Sigmoid colon (tissue), 7 donors: Measurements from ENCODE around the gene ATP2B2. TPM values are rescaled to one million over a fixed set of nuclear protein-coding genes. Genes with fewer than 3 reads are reported as not detected.

Experiments used
- DNase-seq: peaks from one replicate; pipeline ENCODE4 v3.0.0-alpha.2; 2019
- H3K27ac ChIP-seq, 4 donors: fragments of 200-600 bp; sonication (generic); one replicate each; pipeline ENCODE4 v1.5.1; 2016 to 2019; ENCODE audit warnings: mild to moderate bottlenecking in 1 of 4
- H3K27me3 ChIP-seq, 3 donors: fragments of 200-600 bp; sonication (generic); one replicate each; pipeline ENCODE4 v1.5.1; 2019; ENCODE audit warnings: mild to moderate bottlenecking in 1 of 3
- H3K36me3 ChIP-seq, 4 donors: fragments of 200-600 bp; sonication (generic); one replicate each; pipeline ENCODE4 v1.5.1; 2016 to 2019
- H3K4me1 ChIP-seq, 4 donors: fragments of 200-600 bp; sonication (generic); one replicate each; pipeline ENCODE4 v1.5.1; 2017 to 2019
- H3K4me3 ChIP-seq, 4 donors: fragments of 200-600 bp; sonication (generic); one replicate each; pipeline ENCODE4 v1.5.1; 2017 to 2019; ENCODE audit warnings: mild to moderate bottlenecking in 2 of 4, moderate library complexity in 1 of 4
- H3K9me3 ChIP-seq, 4 donors: fragments of 200-600 bp in 3 of 4; sonication (generic) in 3 of 4; one replicate each; pipeline versions ENCODE4 v1.5.1 to v1.6.1; 2013 to 2019
- CTCF ChIP-seq, 4 experiments: fragments of 450-650 bp in 3 of 4; fragments of 200-600 bp in 1 of 4; IDR thresholded peaks; one replicate each; pipeline ENCODE4 v1.5.1; 2016 to 2019; ENCODE audit warnings: antibody characterized with exemption in 4 of 4, mild to moderate bottlenecking in 3 of 4, moderate library complexity in 2 of 4
- EP300 ChIP-seq, 4 donors: sonication (generic); formaldehyde crosslinking; IDR thresholded peaks; one replicate each; pipeline ENCODE4 v1.6.1; 2017; ENCODE audit warnings: antibody characterized with exemption in 4 of 4
- POLR2A ChIP-seq, 2 donors: fragments of 450-650 bp; IDR thresholded peaks; one replicate each; pipeline ENCODE4 v1.6.1; 2016; ENCODE audit warnings: antibody characterized with exemption in 2 of 2, mild to moderate bottlenecking in 2 of 2, moderate library complexity in 2 of 2
- POLR2AphosphoS5 ChIP-seq, 4 donors: sonication (generic); formaldehyde crosslinking; IDR thresholded peaks; one replicate each; pipeline ENCODE4 v1.6.1; 2017; ENCODE audit warnings: antibody characterized with exemption in 4 of 4
- WGBS, 2 donors: extraction: QIAGEN DNeasy Blood & Tissue Kit; methylation state at CpG; one replicate each; pipeline ENCODE4 v1.1.7; 2013; 5-methylcytosine and 5-hydroxymethylcytosine counted together
- intact Hi-C: fragments of 100-400 bp; cut with DNase I; formaldehyde crosslinking; loops from one replicate; pipeline ENCODE4 v1.15.1; 2023
- polyA plus RNA-seq, 3 donors: library from polyadenylated mRNA; stranded (reverse); fragments of 200-250 nt; gene quantifications; one replicate each; pipeline ENCODE4 v1.2.3, GENCODE V29; 2013
- total RNA-seq, 4 donors: library from RNA; depleted of rRNA; stranded (reverse); fragments of >200 nt; gene quantifications; one replicate each; pipeline ENCODE4 v1.1.0, GENCODE V29; 2016
- donor health status: healthy with polysubstance abuse.
- donor health status: Bipolar disorder and iron deficiency.
- donor health status: healthy.

Gene ATP2B2
- total and polyA plus RNA-seq, 7 donors: under 0.01 to 0.83 (median 0.23) TPM; not detected in 3

- TF ChIP-seq POLR2A (IDR thresholded peaks at IDR 0.05) (no peak), CTCF (IDR thresholded peaks at IDR 0.05) (no peak), EP300 (IDR thresholded peaks at IDR 0.05) (no peak), POLR2AphosphoS5 (IDR thresholded peaks at IDR 0.05) (no peak)
- Histone ChIP-seq H3K36me3 (no peaks in the 10 kb centered on the region), H3K27ac (no peak overlapping the region), H3K9me3 (no peaks in the 10 kb centered on the region), H3K4me3 (no peak overlapping the region), H3K4me1 (no peaks in the 10 kb centered on the region), H3K27me3 (no peaks in the 10 kb centered on the region)
- WGBS, 2 donors: 84 to 92% methylated on average over 8 of the region's 8 CpGs
- no peak for DNase-seq
- intact Hi-C loops: no loop called here
Measured at GRCh38 chr3:10438902-10439610, 66.3 kb downstream of the ATP2B2 start.

GRCh38 chr3:10437995-10438901, 67.1 kb downstream of the ATP2B2 start:
- no peak for DNase-seq
- Histone ChIP-seq H3K27ac (no peak overlapping the region), H3K27me3 (no peaks in the 10 kb centered on the region), H3K9me3 (no peaks in the 10 kb centered on the region), H3K4me1 (no peaks in the 10 kb centered on the region), H3K36me3 (no peaks in the 10 kb centered on the region), H3K4me3 (no peak overlapping the region)
- 59 to 60% methylated on average over 16 of the region's 16 CpGs for WGBS, 2 donors
- intact Hi-C loops: no loop called here
- TF ChIP-seq CTCF (IDR thresholded peaks at IDR 0.05) (no peak), EP300 (IDR thresholded peaks at IDR 0.05) (no peak), POLR2AphosphoS5 (IDR thresholded peaks at IDR 0.05) (no peak), POLR2A (IDR thresholded peaks at IDR 0.05) (no peak)

- DNase-seq: no peak
- no peak overlapping the region for H3K27ac ChIP-seq
Measured at GRCh38 chr3:10437272-10437994, 68.0 kb downstream of the ATP2B2 start.

GRCh38 chr3:10435850-10436249, 69.5 kb downstream of the ATP2B2 start:
- WGBS, 2 donors: 80 to 88% methylated on average over 3 of the region's 3 CpGs

More at GRCh38 chr3:10437272-10437994, 68.0 kb downstream of the ATP2B2 start:
- no peaks in the 10 kb centered on the region for H3K36me3 ChIP-seq
- H3K27me3 ChIP-seq: no peaks in the 10 kb centered on the region
- TF ChIP-seq POLR2A (IDR thresholded peaks at IDR 0.05): no peak
- TF ChIP-seq POLR2AphosphoS5 (IDR thresholded peaks at IDR 0.05): no peak
- TF ChIP-seq EP300 (IDR thresholded peaks at IDR 0.05): no peak
- TF ChIP-seq CTCF (IDR thresholded peaks at IDR 0.05): no peak
- H3K4me1 ChIP-seq: no peaks in the 10 kb centered on the region
- intact Hi-C loops: no loop called here
- H3K9me3 ChIP-seq: no peaks in the 10 kb centered on the region
- H3K4me3 ChIP-seq: no peak overlapping the region
- 54 to 68% methylated on average over 7 of the region's 7 CpGs for whole genome bisulfite sequencing, 2 donors

More at GRCh38 chr3:10435850-10436249, 69.5 kb downstream of the ATP2B2 start:
- intact Hi-C loops: no loop called here
- Histone ChIP-seq H3K27me3 (no peaks in the 10 kb centered on the region), H3K27ac (no peak overlapping the region), H3K4me1 (no peaks in the 10 kb centered on the region), H3K9me3 (no peaks in the 10 kb centered on the region), H3K4me3 (no peak overlapping the region), H3K36me3 (no peaks in the 10 kb centered on the region)
- TF ChIP-seq POLR2A (IDR thresholded peaks at IDR 0.05) (no peak), CTCF (IDR thresholded peaks at IDR 0.05) (no peak), POLR2AphosphoS5 (IDR thresholded peaks at IDR 0.05) (no peak), EP300 (IDR thresholded peaks at IDR 0.05) (no peak)
- no peak for DNase-seq
